Right cardiac atrium (tissue), 5 donors: ENCODE data around the gene SLC9A8. TPM values are rescaled to one million over a fixed set of nuclear protein-coding genes. Genes with fewer than 3 reads are reported as not detected.

Experiments
- ATAC-seq, 2 donors: fragments of 200-7000 bp; cut with Tn5 transposase; one replicate each; pipeline versions ENCODE4 v1.8.0 to v1.9.1; 2020; ENCODE audit warnings: moderate library complexity in 2 of 2, mild to moderate bottlenecking in 1 of 2
- DNase-seq, 3 donors: peaks; one replicate each; pipeline ENCODE4 v3.0.0-alpha.2; 2020
- H3K27ac ChIP-seq: one replicate; pipeline ENCODE4 v1.5.1; 2013; ENCODE audit warnings: mild to moderate bottlenecking, low read length, control low read depth, moderate library complexity
- H3K27me3 ChIP-seq: one replicate; pipeline ENCODE4 v1.6.1; 2013; ENCODE audit not compliant: control insufficient read depth, insufficient read depth
- H3K4me1 ChIP-seq: one replicate; pipeline ENCODE4 v1.6.1; 2013; ENCODE audit warnings: low read length; ENCODE audit not compliant: control insufficient read depth, insufficient read depth
- H3K4me3 ChIP-seq: one replicate; pipeline ENCODE4 v1.5.1; 2013; ENCODE audit warnings: low read length, control low read depth
- H3K9me3 ChIP-seq: one replicate; pipeline ENCODE4 v1.6.1; 2013; ENCODE audit warnings: low read length; ENCODE audit not compliant: control insufficient read depth
- WGBS: extraction: QIAGEN DNeasy Blood & Tissue Kit; methylation state at CpG from one replicate; pipeline ENCODE4 v1.1.7; 2013; 5-methylcytosine and 5-hydroxymethylcytosine counted together
- intact Hi-C, 4 donors: fragments of 100-400 bp; cut with DNase I; formaldehyde crosslinking; loops; one replicate each; pipeline versions ENCODE4 v1.11.0 to v1.14.0; 2022 to 2023
- polyA plus RNA-seq: library from polyadenylated mRNA; stranded (reverse); fragments of 200-250 nt; gene quantifications from one replicate; pipeline ENCODE4 v1.2.3, GENCODE V29; 2013
- total RNA-seq, 4 donors: library from RNA; stranded (reverse); fragmentation: NEBNext Ultra II Directional; extraction: Animal tissue kit (Norgen Biotek cat#: 25700); gene quantifications; one replicate each; pipeline ENCODE4 v1.2.1, GENCODE V29; 2021
- donor health status: healthy with polysubstance abuse.
- donor health status: DM: no; HTN: yes; CAD: no.
- donor health status: DM: no; HTN: no; CAD: no.
- donor health status: DM: no; HTN: yes; CAD: no; lungs with severe emphysema.
- donor health status: DM: yes; HTN: yes; CAD: no.

SLC9A8 gene
- total and polyA plus RNA-seq, 5 donors: 6.0 to 7.3 (median 7.2) TPM

GRCh38 chr20:49866051-49866450, 53.4 kb downstream of the SLC9A8 start:
- Histone ChIP-seq H3K27ac (no peak overlapping the region), H3K9me3 (no peaks in the 10 kb centered on the region)

GRCh38 chr20:49867453-49868215, 55.0 kb downstream of the SLC9A8 start:
- no peak for DNase-seq
- Histone ChIP-seq H3K4me1 (no peaks in the 10 kb centered on the region), H3K27me3 (no peaks in the 10 kb centered on the region), H3K9me3 (no peaks in the 10 kb centered on the region), H3K27ac (no peak overlapping the region), H3K4me3 (no peak overlapping the region)
- 82% methylated on average over 9 of the region's 9 CpGs for WGBS
- ATAC-seq: no peak
- intact Hi-C loops: no loop called here

More at GRCh38 chr20:49866051-49866450, 53.4 kb downstream of the SLC9A8 start:
- WGBS: 94% methylated on average over 8 of the region's 8 CpGs
- H3K27me3 ChIP-seq: no peaks in the 10 kb centered on the region
- H3K4me1 ChIP-seq: no peaks in the 10 kb centered on the region
- H3K4me3 ChIP-seq: no peak overlapping the region
- intact Hi-C loops: no loop called here
- no peak for DNase-seq
- ATAC-seq: no peak

GRCh38 chr20:49868538-49868937, 55.9 kb downstream of the SLC9A8 start:
- Histone ChIP-seq H3K27me3 (no peaks in the 10 kb centered on the region), H3K9me3 (no peaks in the 10 kb centered on the region), H3K4me1 (no peaks in the 10 kb centered on the region), H3K27ac (no peak overlapping the region), H3K4me3 (no peak overlapping the region)
- whole genome bisulfite sequencing: 86% methylated on average over 3 of the region's 3 CpGs
- no peak for ATAC-seq
- no peak for DNase-seq
- intact Hi-C loops: no loop called here

- Histone ChIP-seq H3K9me3 (no peaks in the 10 kb centered on the region), H3K4me1 (no peaks in the 10 kb centered on the region), H3K4me3 (no peak overlapping the region), H3K27me3 (no peaks in the 10 kb centered on the region), H3K27ac (no peak overlapping the region)
- DNase-seq (no peak), ATAC-seq (no peak)
- 87% methylated on average over 5 of the region's 5 CpGs for WGBS
- intact Hi-C loops: no loop called here
These were observed 56.3 kb downstream of the SLC9A8 start for GRCh38 chr20:49868964-49869363.

GRCh38 chr20:49870261-49870660, 57.6 kb downstream of the SLC9A8 start:
- no peak for ATAC-seq
- Histone ChIP-seq H3K4me1 (no peaks in the 10 kb centered on the region), H3K4me3 (no peak overlapping the region), H3K27ac (no peak overlapping the region), H3K9me3 (no peaks in the 10 kb centered on the region), H3K27me3 (no peaks in the 10 kb centered on the region)
- no peak for DNase-seq
- WGBS: 95% methylated on average over 5 of the region's 5 CpGs
- intact Hi-C loops: no loop called here

- Histone ChIP-seq H3K27me3 (no peaks in the 10 kb centered on the region), H3K27ac (no peak overlapping the region), H3K4me1 (no peaks in the 10 kb centered on the region), H3K4me3 (no peak overlapping the region), H3K9me3 (no peaks in the 10 kb centered on the region)
- intact Hi-C loops: no loop called here
- no peak for ATAC-seq
- DNase-seq: no peak
- 94% methylated on average over 6 of the region's 6 CpGs for WGBS
These were observed 58.8 kb downstream of the SLC9A8 start for GRCh38 chr20:49871391-49871948.

- H3K27ac ChIP-seq: no peak overlapping the region
- no peaks in the 10 kb centered on the region for H3K27me3 ChIP-seq
- intact Hi-C loops: no loop called here
- no peak for ATAC-seq
- no peaks in the 10 kb centered on the region for H3K4me1 ChIP-seq
- no peaks in the 10 kb centered on the region for H3K9me3 ChIP-seq
- DNase-seq: no peak
- WGBS: 94% methylated on average over 1 of the region's 1 CpG
- H3K4me3 ChIP-seq: no peak overlapping the region
These were observed 59.4 kb downstream of the SLC9A8 start for GRCh38 chr20:49872056-49872455.

- intact Hi-C loops: no loop called here
- WGBS: 79% methylated on average over 6 of the region's 6 CpGs
- Histone ChIP-seq H3K4me3 (no peak overlapping the region), H3K27me3 (no peaks in the 10 kb centered on the region), H3K9me3 (no peaks in the 10 kb centered on the region), H3K27ac (no peak overlapping the region), H3K4me1 (no peaks in the 10 kb centered on the region)
- ATAC-seq (peak; percentile 25 to 40), DNase-seq (no peak)
These were observed 62.1 kb downstream of the SLC9A8 start for GRCh38 chr20:49874696-49875095.

- DNase-seq (no peak), ATAC-seq (no peak)
- intact Hi-C loops: no loop called here
- 77% methylated on average over 4 of the region's 4 CpGs for WGBS
- H3K27me3 ChIP-seq: no peaks in the 10 kb centered on the region
- H3K27ac ChIP-seq: no peak overlapping the region
- no peaks in the 10 kb centered on the region for H3K4me1 ChIP-seq
- no peak overlapping the region for H3K4me3 ChIP-seq
- no peaks in the 10 kb centered on the region for H3K9me3 ChIP-seq
These were observed 64.8 kb downstream of the SLC9A8 start for GRCh38 chr20:49877386-49877921.

- intact Hi-C loops: no loop called here
These were observed 66.3 kb downstream of the SLC9A8 start for GRCh38 chr20:49878977-49879376.

GRCh38 chr20:49880177-49880576, 67.5 kb downstream of the SLC9A8 start:
- H3K27me3 ChIP-seq: no peaks in the 10 kb centered on the region
- H3K4me1 ChIP-seq: no peaks in the 10 kb centered on the region
- no peak overlapping the region for H3K4me3 ChIP-seq
- WGBS: 84% methylated on average over 3 of the region's 3 CpGs
- DNase-seq (no peak), ATAC-seq (no peak)
- no peaks in the 10 kb centered on the region for H3K9me3 ChIP-seq
- intact Hi-C loops: no loop called here
- no peak overlapping the region for H3K27ac ChIP-seq

More at GRCh38 chr20:49878977-49879376, 66.3 kb downstream of the SLC9A8 start:
- DNase-seq (no peak), ATAC-seq (no peak)
- Histone ChIP-seq H3K4me1 (no peaks in the 10 kb centered on the region), H3K27ac (no peak overlapping the region), H3K27me3 (no peaks in the 10 kb centered on the region), H3K9me3 (no peaks in the 10 kb centered on the region), H3K4me3 (no peak overlapping the region)
- 100% methylated on average over 1 of the region's 1 CpG for WGBS
